T-helper 1 cell treated with Interleukin-12 subunit alpha and Interleukin-12 subunit beta and Interleukin-4 antibody, amounts not matched to agents 30 ng/mL and 1 ng/mL, for 36 hours (primary cell): ENCODE data around the gene RPL29. TPM values are rescaled to one million over a fixed set of nuclear protein-coding genes. Genes with fewer than 3 reads are reported as not detected.

ENCODE experiments used
- intact Hi-C: fragments of 100-400 bp; cut with micrococcal nuclease; formaldehyde crosslinking; loops from one replicate; pipeline ENCODE4 v1.15.1; 2024
- total RNA-seq: library from RNA; stranded (reverse); gene quantifications from 2 replicates; pipeline ENCODE4 v1.2.3, GENCODE V29; 2022

Gene RPL29
- total RNA-seq, 1 donor from 2014 or later, result 1,243 TPM

DNA sequence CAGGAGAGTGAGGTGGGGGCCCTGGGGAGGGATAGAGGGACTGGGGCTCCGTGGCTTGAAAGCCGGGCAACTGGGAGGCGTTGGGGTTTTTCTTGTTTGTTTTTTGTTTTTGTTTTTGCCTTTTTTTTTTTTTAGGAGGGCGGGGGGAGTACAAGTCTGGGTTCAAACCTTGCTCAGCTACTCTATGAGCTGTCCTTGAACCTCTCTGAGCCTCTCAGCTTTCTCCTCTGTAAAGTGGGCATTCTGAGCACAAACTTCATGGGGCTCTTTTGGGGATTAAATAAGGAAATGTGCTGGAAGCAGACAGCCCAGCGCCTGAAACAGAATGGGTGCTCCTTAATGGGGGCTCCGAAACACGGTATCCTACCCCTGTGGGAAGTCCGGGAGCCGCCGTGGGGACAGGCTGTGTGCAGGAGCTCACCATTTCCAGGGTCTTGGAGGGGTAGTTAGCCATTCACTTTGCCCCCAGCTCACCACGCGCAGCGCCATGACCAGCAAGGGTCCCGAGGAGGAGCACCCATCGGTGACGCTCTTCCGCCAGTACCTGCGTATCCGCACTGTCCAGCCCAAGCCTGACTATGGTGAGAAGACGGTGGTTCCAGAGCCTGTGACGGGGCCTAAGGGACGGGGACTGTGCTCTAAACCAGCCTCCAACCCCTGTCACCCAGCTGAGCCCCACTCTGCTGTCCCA, 12.0 kb downstream of the RPL29 start:
- intact Hi-C loops, result loop anchor here (1.0 kb wide), 4 partner anchors 8 to 74 kb away; partner anchors contain the start of genes ABHD14A, PARP3 and RPL29

GRCh38 chr3:51982838-51983577, 12.7 kb downstream of the RPL29 start, which contains the start of gene ACY1:
ACY1 (plus strand) TSS chr3:51983535; CDS start chr3:51984065, 530 bp downstream.
- intact Hi-C loops, result loop anchor here (1.0 kb wide), 4 partner anchors 8 to 74 kb away; partner anchors contain the start of genes ABHD14A, PARP3 and RPL29

DNA sequence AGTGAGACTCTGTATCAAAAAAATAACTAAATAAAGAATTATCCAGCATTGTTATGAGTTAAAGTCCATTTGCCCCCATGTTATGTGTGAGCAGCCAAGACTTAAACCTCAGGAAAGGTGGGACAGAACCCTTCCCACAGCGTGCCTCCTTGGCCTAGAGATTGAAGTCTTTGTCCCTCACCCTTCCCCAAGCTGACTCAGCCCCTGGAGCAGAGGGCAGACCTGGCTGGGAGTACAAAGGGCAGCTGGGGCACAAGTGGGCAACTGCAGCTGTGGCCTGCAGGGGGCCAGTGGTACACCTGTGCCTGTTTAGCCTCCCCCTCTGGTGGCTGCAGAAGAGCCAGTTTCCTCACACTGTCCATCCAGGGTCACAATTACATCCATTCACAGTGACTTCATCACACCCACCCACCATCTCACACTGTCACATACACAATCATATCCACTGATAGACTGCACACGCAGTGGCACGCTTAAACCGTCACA, 13.3 kb downstream of the RPL29 start:
- intact Hi-C loops, result no loop called here

DNA sequence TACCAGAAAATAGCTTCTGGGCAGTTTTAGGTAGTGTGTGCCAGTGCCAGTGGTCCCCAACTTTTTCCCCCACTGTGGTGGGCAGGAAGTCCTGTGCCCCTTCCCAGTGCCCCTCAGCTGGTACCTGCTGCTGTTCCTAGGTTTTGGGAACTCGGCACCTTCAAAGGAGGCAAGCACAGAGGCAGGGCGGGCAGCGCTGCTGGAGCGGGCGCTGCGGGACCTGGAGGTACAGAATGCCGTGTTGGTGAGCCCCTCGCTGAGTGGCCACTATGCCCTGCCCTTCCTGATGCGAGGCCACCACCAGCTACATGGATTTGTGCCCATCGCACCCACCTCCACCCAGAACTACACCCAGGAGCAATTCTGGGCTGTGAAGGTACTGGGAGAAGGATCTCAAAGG, 15.4 kb downstream of the RPL29 start:
- intact Hi-C loops, result no loop called here

- intact Hi-C loops, result loop anchor here (5.0 kb wide), 1 partner anchor 306 kb away; the partner anchor contains the start of gene TEX264
Observed at GRCh38 chr3:51978143-51978502, 17.6 kb downstream of the RPL29 start.

- intact Hi-C loops, result loop anchor here (5.0 kb wide), 1 partner anchor 305 kb away; the partner anchor contains the start of gene TEX264
Observed at GRCh38 chr3:51977446-51978142, 18.1 kb downstream of the RPL29 start.

DNA sequence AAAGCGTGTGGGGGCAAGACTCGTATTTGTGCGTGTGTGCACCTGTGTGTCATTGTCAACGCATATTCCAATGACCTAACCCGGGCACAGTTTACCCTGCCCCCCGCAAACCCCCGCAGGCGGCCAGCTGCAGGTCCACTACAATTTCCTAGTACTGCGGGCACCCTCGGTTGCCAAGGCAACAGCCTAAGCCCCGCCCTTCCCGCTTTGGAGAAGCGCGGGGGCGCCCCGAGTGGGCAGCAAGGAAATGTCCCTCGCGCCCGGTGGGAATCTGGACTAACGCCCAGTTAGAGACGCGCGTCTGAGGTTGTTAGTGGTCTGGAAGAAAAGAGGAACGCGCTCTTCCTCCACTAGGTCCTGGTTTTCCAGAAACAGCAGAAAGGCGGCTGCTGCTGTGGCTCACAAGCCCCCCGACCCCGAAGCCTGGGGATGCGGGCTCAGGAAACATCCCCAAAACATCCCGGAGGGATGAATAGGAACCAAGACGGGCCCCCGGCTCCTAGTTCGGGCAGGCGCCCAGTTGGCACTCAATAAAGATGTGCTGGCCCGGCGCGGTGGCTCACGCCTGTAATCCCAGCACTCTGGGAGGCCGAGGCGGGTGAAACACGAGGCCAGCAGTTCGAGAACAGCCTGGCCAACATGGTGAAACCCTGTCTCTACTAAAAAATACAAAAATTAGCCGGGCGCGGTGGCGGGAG, 19.7 kb downstream of the RPL29 start:
- intact Hi-C loops, result loop anchor here (1.0 to 5.0 kb wide), 6 partner anchors 7 to 304 kb away; partner anchors contain the start of genes ACY1, DUSP7, PCBP4 and POC1A

DNA sequence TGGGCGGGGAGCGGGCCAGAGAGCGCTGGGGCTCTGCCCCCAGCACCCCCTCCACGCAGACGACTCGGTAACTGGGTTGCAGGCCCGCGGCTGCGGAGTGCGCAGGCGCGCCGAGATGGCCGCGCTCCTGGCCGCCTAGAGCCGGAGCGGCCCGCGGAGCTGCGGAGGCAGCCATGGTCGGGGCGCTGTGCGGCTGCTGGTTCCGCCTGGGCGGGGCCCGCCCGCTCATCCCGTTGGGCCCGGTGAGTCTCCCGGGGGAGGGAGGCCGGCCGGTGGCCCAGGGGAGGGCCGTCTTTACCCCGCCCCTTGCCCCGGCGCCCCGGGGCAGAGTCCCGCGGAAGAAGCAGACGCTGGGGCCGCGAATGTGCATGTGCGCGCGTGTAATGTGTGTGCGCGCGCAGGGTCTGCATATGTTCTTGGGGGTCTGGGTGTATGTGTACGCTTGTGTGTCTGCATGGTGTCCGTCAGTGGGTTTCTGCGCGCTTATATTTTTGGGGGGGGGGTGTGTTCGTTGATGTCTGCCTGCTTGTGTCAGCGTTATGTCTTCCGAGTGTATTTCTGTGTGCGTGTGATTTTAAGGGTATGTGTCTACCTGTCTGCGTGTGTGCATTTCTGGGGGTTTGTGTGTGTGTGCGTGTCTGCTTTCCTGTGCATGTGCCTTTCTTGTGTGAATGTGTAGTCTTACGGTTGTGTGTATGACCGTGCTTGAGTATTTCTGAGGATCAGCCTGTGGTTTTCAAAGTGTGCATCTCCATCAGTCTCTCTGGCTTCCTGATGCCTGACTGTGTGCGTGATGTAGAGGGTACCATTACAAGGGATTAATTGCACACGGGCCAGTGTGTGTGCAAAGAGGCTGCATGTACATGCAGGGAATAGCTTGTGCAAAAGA, 20.5 kb downstream of the RPL29 start, which contains the start of gene ABHD14A:
TSS of gene ABHD14A (plus strand) at position 102 of the 889 bp plus-strand sequence. CDS start at position 174, 72 bp downstream.
- intact Hi-C loops, result loop anchor here (1.0 to 5.0 kb wide), 13 partner anchors 8 to 584 kb away; partner anchors contain the start of genes ACY1, DUSP7, PARP3 and PCBP4

- intact Hi-C loops, result loop anchor here (1.0 to 5.0 kb wide), 8 partner anchors 32 to 583 kb away; partner anchors contain the start of genes DUSP7, PARP3 and RBM15B
Observed at GRCh38 chr3:51974277-51974962, 21.3 kb downstream of the RPL29 start.

DNA sequence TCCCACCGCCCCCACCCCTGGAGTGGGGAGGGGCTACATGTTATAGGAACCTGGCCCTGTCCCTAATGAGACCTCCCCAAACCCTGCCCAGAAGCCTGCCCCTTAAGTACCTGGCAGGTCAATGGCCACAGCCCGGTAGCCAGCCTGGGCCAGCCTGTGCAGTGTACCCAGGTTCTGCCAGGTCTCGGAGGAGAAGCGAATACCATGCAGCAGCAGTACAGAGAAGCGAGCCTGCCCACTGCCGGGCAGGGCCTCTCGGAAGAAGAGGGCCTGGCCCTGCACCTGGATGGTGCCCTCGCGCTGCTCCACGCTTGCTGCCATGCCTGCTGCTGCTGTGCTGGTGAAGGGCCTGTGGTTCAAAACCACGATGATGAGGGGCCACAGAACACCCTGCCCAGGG, 24.3 kb downstream of the RPL29 start:
- intact Hi-C loops, result loop anchor here (5.0 kb wide), 2 partner anchors 174 to 284 kb away; no protein-coding TSS in a partner anchor

GRCh38 chr3:51970606-51971300, 24.9 kb downstream of the RPL29 start:
- intact Hi-C loops, result loop anchor here (5.0 kb wide), 2 partner anchors 173 to 283 kb away; no protein-coding TSS in a partner anchor

DNA sequence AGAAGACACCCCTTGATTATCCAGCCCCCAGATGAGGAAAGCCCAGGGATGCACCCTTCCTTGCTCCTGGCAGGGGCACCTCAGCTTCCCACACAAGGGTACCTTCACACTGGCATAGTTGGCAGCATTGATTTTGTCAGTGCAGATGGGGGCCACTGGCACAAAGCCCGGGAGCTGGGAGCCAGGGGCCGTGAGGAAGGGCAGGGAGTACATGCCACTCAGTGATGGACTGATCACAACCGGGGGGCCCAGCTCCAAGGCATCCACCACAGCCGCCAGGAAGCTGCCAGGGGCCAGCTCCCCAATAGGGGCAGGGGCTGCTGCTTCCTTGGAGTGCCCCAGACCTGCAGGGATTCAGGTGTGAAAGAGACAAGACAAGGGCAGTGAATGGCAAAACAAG, 25.9 kb downstream of the RPL29 start:
- intact Hi-C loops, result loop anchor here (5.0 kb wide), 2 partner anchors 173 to 283 kb away; no protein-coding TSS in a partner anchor

DNA sequence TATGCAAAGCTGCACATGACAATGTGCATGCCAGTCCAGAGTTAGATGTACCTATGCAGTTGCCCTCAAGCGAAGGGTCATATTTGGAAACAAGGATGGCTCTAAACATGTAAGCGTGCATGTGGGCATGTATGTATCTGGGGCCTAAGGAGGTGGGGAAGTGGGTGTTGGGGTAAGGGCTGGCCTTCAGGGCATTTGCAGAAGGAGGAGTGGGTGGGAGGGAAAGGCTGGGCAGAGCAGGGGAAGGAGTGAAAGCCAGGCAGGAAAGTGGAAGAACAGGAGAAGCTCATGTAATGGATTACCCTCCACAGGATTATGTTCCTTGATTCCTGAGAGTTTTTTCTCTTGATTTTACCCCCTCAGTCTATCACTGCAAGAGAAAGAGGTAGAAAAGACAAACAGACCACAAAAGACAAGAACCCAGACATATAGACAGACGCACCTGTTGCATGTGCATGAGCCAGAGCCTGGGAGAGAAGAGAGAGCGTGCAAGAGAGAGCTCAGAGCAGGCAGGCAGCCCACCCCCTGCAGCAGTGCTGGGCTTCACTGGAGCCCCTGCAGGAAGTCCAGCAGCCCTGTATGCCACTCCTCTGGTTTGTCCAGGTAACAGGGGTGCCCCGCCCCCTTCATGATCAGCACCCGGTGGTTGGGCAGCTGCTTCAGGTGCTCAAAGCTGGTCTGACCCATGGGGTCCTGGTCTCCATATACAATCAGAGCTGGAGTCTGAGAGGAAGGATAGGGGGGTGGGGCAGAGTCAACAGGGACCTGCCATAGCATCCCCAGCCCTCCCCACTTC, 26.6 kb downstream of the RPL29 start:
- intact Hi-C loops, result no loop called here

DNA sequence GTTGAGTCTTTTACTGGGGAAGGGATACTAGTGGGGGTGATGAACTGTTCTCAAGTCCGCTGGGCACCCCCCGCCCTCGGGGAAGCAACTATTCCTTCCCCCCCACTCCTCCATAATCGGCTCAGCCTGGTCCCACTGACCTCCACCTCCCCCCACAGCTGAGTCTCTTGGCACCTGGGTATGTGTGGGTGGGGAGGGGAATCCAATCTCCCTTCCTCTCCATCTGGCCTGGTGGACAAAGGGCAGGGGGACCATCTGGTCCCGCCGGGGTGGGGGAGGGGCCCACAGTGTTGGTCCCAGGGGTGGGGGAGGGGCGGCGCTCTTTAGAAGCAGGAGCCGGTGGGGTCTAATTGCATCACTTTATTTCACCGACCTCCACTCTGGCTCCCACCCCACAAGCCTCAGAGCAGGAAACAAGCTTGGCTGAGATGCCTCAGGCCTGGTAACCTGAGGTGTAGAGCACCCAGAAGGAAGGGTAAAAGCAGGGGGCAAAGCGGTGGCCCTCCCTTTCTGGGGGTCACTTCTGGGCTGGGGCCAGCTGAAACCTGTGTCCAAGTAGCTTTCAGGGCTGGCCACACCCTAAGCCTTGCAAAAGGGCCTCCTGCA, 27.4 kb downstream of the RPL29 start:
- intact Hi-C loops, result no loop called here

DNA sequence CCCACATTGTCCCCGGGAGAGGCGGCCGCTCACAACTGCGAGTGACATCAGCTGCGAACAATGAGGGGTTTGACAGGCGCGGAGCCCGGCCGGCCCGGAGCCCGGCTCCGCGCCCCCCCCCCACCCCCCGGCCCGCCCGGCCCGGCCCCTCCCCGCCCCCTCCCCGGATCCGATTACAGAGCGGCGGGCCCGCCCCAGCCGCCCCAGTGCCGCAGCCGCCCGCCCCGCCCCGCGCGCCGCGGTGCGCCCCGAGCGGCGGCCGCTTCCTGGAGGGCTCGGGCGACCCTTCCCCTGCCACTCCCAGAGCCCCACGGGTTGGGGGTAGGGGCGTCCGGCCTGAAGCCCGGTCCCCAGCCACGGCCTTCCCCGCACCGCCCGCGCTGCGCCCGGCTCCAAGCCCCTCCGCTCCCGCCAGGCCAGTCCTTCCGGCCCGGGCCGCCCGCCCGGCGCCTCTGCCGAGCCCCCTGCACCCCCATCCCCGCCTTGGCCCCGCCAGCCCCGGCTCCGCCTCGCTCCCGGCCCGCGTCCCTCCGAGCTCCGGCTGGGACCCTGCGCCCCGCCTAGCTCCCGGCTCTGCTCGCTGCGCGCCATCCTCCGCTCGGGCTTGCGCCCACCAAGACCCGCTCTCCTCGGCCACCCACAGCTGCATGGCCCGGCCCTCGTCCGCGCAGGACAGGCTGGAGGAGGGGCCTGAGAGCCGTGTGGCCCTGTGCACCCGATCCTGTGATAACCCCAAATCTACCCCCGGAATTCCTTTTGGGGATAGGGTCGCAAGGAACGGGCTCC, 28.1 kb downstream of the RPL29 start, which contains the start of gene PCBP4:
TSS of gene PCBP4 (minus strand) at position 71 of the 786 bp plus-strand sequence. CDS start 6,214 bp downstream, outside the sequence.
- intact Hi-C loops, result loop anchor here (1.0 kb wide), 2 partner anchors 8 to 25 kb away; partner anchors contain the start of genes ABHD14A and PARP3
